TTC549 (cell line): ENCODE data around the gene KLF2.

Experiments used
- FAIRE-seq: peaks from 2 replicates; lab custom pipeline; 2012; peaks lifted over from hg19 to GRCh38; lab: Jason Lieb, UNC

Gene KLF2

GRCh38 chr19:16365300-16365996 is 40.8 kb downstream of the KLF2 start:
- no peak for FAIRE-seq

DNA sequence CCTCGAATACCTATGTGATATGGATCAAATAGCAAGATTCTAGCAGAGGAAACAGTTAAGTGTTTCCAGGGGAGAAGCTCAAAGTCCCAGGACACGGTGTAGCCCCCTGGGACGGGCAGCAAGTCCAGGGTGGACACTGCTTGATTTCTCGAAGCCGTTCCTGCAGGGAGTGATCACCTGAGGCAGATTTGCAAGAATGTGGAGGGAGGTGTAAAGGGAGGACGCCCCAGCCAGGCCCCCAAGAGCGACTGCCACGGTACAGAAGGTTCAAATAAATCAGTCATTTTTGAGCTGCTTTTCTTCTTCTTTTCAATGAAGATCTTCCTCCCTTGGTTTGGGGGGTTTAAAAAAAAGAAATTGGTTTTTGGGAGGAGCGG is 41.4 kb downstream of the KLF2 start:
- no peak for FAIRE-seq

- no peak for FAIRE-seq
Observed at GRCh38 chr19:16366433-16367260, 42.0 kb downstream of the KLF2 start.

- no peak for FAIRE-seq
Observed at GRCh38 chr19:16367261-16367683, 42.6 kb downstream of the KLF2 start.

GRCh38 chr19:16368385-16369305 is 44.0 kb downstream of the KLF2 start:
- no peak for FAIRE-seq

- no peak for FAIRE-seq
Observed at GRCh38 chr19:16369306-16369663, 44.7 kb downstream of the KLF2 start.

GRCh38 chr19:16369664-16370576 is 45.3 kb downstream of the KLF2 start:
- no peak for FAIRE-seq

DNA sequence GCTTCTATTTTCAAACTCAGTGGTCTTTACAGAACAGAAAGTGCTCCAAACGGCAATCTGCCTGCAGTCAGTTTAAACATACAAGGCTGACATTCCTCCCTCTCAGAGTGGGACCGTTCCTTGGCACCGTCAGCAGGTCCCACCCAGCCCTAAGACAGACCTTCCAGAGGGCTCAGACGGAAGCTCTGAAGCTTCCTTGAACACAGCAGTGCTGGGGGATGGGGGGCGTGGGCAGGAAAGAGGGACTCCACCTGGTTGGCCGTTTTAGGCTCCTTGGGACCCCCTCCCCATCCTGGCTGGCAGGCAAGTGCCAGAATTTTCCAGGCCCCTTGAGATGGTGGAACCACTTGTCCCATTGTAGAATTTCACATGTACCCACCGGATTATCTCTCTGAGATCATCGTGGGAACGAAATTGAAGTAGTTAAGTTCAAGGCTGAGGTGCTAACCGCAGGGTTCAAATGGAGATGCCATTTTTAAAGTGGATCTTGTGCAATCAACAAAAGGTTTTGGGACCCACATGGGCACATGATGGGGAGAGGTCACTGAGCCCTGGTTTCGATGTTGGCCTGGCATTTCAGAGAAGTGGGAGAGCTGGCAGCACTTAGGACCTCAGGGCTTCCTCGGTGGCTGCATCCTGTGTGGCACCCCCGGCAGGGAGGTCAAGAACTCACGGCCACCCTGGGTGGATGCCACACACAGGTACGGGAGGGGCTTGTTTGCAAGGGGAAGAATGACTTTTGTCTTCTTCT is 46.2 kb downstream of the KLF2 start:
- no peak for FAIRE-seq

- FAIRE-seq, result no peak
Observed at GRCh38 chr19:16371540-16371986, 46.9 kb downstream of the KLF2 start.

GRCh38 chr19:16372065-16372915 is 47.7 kb downstream of the KLF2 start:
- no peak for FAIRE-seq

- FAIRE-seq, result no peak
Observed at GRCh38 chr19:16373079-16373478, 48.5 kb downstream of the KLF2 start.

GRCh38 chr19:16373532-16373931 is 48.9 kb downstream of the KLF2 start:
- no peak for FAIRE-seq

- no peak for FAIRE-seq
Observed at GRCh38 chr19:16373989-16374388, 49.4 kb downstream of the KLF2 start.

DNA sequence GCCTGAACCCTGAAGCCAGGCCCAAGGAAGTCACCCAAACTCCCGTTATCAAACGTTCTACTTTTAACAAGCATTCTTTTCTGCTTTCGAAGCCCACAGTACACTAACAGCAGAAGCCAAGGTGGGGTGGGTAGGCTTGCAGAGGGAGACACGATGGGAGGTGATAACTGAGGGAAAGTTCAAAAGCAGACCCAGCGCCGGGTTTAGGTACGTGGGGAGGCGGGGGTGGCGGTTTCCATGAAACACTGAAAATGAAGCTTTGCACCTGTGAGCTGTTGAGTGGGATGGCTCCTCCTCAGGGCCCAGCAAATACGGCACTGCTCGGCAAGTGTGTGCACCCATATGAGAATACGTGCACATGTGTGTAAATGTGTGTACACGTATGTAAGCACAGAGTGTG is 49.8 kb downstream of the KLF2 start:
- FAIRE-seq, result no peak

- FAIRE-seq, result no peak
Observed at GRCh38 chr19:16375157-16375935, 50.7 kb downstream of the KLF2 start.

- FAIRE-seq, result no peak
Observed at GRCh38 chr19:16375936-16376185, 51.2 kb downstream of the KLF2 start.

GRCh38 chr19:16376241-16376640 is 51.6 kb downstream of the KLF2 start:
- no peak for FAIRE-seq

DNA sequence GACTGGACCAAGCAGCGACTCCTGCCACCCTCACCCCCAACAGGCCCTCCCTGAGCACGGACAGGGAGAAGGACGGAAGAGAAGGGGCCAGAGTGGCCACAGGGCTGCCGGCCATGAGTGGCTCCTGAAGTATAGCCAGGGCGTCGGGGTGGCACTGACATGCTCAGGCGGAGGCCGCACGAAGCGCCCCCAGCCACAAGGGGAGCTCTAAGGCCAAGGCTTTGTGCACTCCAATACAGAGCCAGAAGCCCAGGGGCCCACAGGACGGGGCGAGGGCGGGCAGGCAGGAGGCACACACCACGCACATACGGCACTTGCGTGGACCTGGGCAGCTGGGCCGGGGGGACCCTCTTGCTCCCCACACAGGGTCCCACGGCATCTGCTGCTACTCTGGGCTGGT is 52.0 kb downstream of the KLF2 start:
- no peak for FAIRE-seq

- no peak for FAIRE-seq
Observed at GRCh38 chr19:16377521-16377920, 52.9 kb downstream of the KLF2 start.
